ENCODE measurements around the gene CACNA1I. TPM values are rescaled to one million over a fixed set of nuclear protein-coding genes. Genes with fewer than 3 reads are reported as not detected.

The CACNA1I gene
- polyA plus RNA-seq, 1 of the 3 experiments (the other 2 are of a cell fraction), result not detected

- Histone ChIP-seq H3K4me1 (ENCODE audit: control insufficient read depth in 1 of 2, insufficient read depth in 2 of 2, low read depth in 1 of 2, low read length in 1 of 2) (no peaks in the 10 kb centered on the region), H3K9ac (no peak overlapping the region), H3K27ac (ENCODE audit: low read depth in 2 of 2, low read length in 1 of 2) (no peak overlapping the region), H2AFZ (ENCODE audit: low read depth) (no peak overlapping the region), H3K27me3 (ENCODE audit: insufficient read depth) (no peaks in the 10 kb centered on the region), H3K36me3 (replicated peaks in 1 of 2; ENCODE audit: control insufficient read depth in 1 of 2, insufficient read depth in 2 of 2, low read length in 1 of 2) (no peaks in the 10 kb centered on the region), H4K20me1 (ENCODE audit: insufficient read depth) (no peaks in the 10 kb centered on the region), H3K9me2 (no peaks in the 10 kb centered on the region), H3K4me2 (no peak overlapping the region), H3K79me2 (ENCODE audit: insufficient read depth) (no peaks in the 10 kb centered on the region), H3K9me3 (no peaks in the 10 kb centered on the region), H3K4me3 (ENCODE audit: low read depth in 2 of 2, low read length in 1 of 2) (no peak overlapping the region), H3F3A (replicated peaks; ENCODE audit: insufficient read depth) (no peaks in the 10 kb centered on the region)
- TF ChIP-seq GABPA (IDR thresholded peaks at IDR 0.05; ENCODE audit: low read depth), result no peak
- no peak for TF ChIP-seq RAD21 (IDR thresholded peaks at IDR 0.05; ENCODE audit: low read length)
- TF ChIP-seq, protein P1, sequence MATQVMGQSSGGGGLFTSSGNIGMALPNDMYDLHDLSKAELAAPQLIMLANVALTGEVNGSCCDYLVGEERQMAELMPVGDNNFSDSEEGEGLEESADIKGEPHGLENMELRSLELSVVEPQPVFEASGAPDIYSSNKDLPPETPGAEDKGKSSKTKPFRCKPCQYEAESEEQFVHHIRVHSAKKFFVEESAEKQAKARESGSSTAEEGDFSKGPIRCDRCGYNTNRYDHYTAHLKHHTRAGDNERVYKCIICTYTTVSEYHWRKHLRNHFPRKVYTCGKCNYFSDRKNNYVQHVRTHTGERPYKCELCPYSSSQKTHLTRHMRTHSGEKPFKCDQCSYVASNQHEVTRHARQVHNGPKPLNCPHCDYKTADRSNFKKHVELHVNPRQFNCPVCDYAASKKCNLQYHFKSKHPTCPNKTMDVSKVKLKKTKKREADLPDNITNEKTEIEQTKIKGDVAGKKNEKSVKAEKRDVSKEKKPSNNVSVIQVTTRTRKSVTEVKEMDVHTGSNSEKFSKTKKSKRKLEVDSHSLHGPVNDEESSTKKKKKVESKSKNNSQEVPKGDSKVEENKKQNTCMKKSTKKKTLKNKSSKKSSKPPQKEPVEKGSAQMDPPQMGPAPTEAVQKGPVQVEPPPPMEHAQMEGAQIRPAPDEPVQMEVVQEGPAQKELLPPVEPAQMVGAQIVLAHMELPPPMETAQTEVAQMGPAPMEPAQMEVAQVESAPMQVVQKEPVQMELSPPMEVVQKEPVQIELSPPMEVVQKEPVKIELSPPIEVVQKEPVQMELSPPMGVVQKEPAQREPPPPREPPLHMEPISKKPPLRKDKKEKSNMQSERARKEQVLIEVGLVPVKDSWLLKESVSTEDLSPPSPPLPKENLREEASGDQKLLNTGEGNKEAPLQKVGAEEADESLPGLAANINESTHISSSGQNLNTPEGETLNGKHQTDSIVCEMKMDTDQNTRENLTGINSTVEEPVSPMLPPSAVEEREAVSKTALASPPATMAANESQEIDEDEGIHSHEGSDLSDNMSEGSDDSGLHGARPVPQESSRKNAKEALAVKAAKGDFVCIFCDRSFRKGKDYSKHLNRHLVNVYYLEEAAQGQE (IDR thresholded peaks at IDR 0.05; ENCODE audit: low read depth, low read length), result no peak
- no peak for TF ChIP-seq SMC3 (IDR thresholded peaks at IDR 0.05; ENCODE audit: low read depth, low read length)
- TF ChIP-seq TEAD4 (IDR thresholded peaks at IDR 0.05; ENCODE audit: borderline replicate concordance, insufficient read depth), result no peak
- TF ChIP-seq CTCF (IDR thresholded peaks at IDR 0.05), result no peak
- no peak for TF ChIP-seq ELF1 (IDR thresholded peaks at IDR 0.05)
- no peak for TF ChIP-seq RFX5 (IDR thresholded peaks at IDR 0.05; ENCODE audit: low read length)
- TF ChIP-seq TCF12 (IDR thresholded peaks at IDR 0.05), result no peak
- TF ChIP-seq IRF3 (IDR thresholded peaks at IDR 0.05; ENCODE audit: low read depth, low read length), result no peak
- TF ChIP-seq USF1 (IDR thresholded peaks at IDR 0.05; ENCODE audit: borderline replicate concordance, low read depth), result no peak
- TF ChIP-seq NFIC (IDR thresholded peaks at IDR 0.05; ENCODE audit: borderline replicate concordance), result no peak
- WGBS (ENCODE audit: low lambda C conversion rate), result 61% methylated on average over 3 of the region's 5 CpGs
- ChIA-PET CTCF (no interaction called here), POLR2A (no interaction called here)
- DNase-seq, result no peak
These were observed 160.9 kb downstream of the CACNA1I start for GRCh38 chr22:39731481-39731880.

Data from SK-N-SH (cell line).